PC-3 (cell line): ENCODE data around the gene IL18BP. TPM values are rescaled to one million over a fixed set of nuclear protein-coding genes. Genes with fewer than 3 reads are reported as not detected.

Experiments
- ATAC-seq: fragments of 200-7000 bp; cut with Tn5 transposase; 2 replicates; pipeline ENCODE4 v1.9.1; 2020; ENCODE audit warnings: mild to moderate bottlenecking, moderate library complexity
- BruUV-seq: library from RNA; stranded (reverse); fragments of 400-500 nt; replicated peaks from 2 replicates; lab custom pipeline; 2021; lab: Mats Ljungman, UMichigan
- CTCF ChIA-PET: fragments of 300-600 bp; sonication (Branson Sonifier 250); formaldehyde crosslinking; loops from one replicate; lab custom pipeline; 2022; ENCODE audit warnings: antibody characterized with exemption; lab: Charles Lee
- POLR2A ChIA-PET: fragments of 300-600 bp; sonication (Branson Sonifier 250); formaldehyde crosslinking; loops from one replicate; lab custom pipeline; 2022; ENCODE audit warnings: antibody characterized with exemption; ENCODE audit not compliant: unreplicated experiment; lab: Charles Lee
- DNase-seq: peaks from one replicate; pipeline ENCODE4 v3.0.0-alpha.2; 2015
- H2AFZ ChIP-seq: fragments of 300-600 bp; sonication (generic); 2 replicates; pipeline ENCODE4 v1.6.0; 2016; ENCODE audit warnings: antibody characterized with exemption, low read length
- H3F3A ChIP-seq: fragments of 300-600 bp; sonication (generic); one replicate; pipeline ENCODE4 v1.6.0; 2017; ENCODE audit warnings: antibody characterized with exemption, low read length, control low read depth, mild to moderate bottlenecking; ENCODE audit not compliant: unreplicated experiment
- H3K27ac ChIP-seq: fragments of 300-600 bp; sonication (generic); 2 replicates; pipeline ENCODE4 v1.5.1; 2016; ENCODE audit warnings: mild to moderate bottlenecking, low read length
- H3K27me3 ChIP-seq: fragments of 300-600 bp; sonication (generic); 2 replicates; pipeline ENCODE4 v1.6.1; 2016; ENCODE audit warnings: low read length, mixed read lengths
- H3K36me3 ChIP-seq: fragments of 300-600 bp; sonication (generic); 2 replicates; pipeline ENCODE4 v1.6.1; 2016; ENCODE audit warnings: low read depth, mixed run types, low read length, mixed read lengths
- H3K4me1 ChIP-seq: fragments of 300-600 bp; sonication (generic); 2 replicates; pipeline ENCODE4 v1.5.1; 2016; ENCODE audit warnings: low read length; ENCODE audit not compliant: insufficient read depth
- H3K4me2 ChIP-seq: fragments of 300-600 bp; sonication (generic); 2 replicates; pipeline ENCODE4 v1.6.0; 2016; ENCODE audit warnings: low read length
- H3K4me3 ChIP-seq: fragments of 300-600 bp; sonication (generic); 2 replicates; pipeline ENCODE4 v1.5.1; 2016; ENCODE audit warnings: mild to moderate bottlenecking, low read length, mixed read lengths
- H3K79me2 ChIP-seq: fragments of 300-600 bp; sonication (generic); 2 replicates; pipeline ENCODE4 v1.6.1; 2017; ENCODE audit warnings: low read length, mixed read lengths
- H3K9ac ChIP-seq: fragments of 300-600 bp; sonication (generic); 2 replicates; pipeline ENCODE4 v1.6.0; 2016; ENCODE audit warnings: mild to moderate bottlenecking, low read length
- H3K9me2 ChIP-seq: fragments of 300-600 bp; sonication (generic); replicated peaks from 2 replicates; pipeline ENCODE4 v1.6.1; 2016; ENCODE audit warnings: mixed run types, low read length, mixed read lengths
- H3K9me3 ChIP-seq: fragments of 300-600 bp; sonication (generic); 2 replicates; pipeline ENCODE4 v1.6.1; 2016; ENCODE audit warnings: low read length, mixed read lengths
- H4K20me1 ChIP-seq: fragments of 300-600 bp; sonication (generic); 2 replicates; pipeline ENCODE4 v1.6.1; 2016; ENCODE audit warnings: low read length, mixed read lengths
- EZH2 ChIP-seq: fragments of 300-600 bp; sonication (generic); IDR thresholded peaks from one replicate; pipeline ENCODE4 v1.6.1; 2017; ENCODE audit warnings: antibody characterized with exemption, mild to moderate bottlenecking, low read length; ENCODE audit not compliant: unreplicated experiment
- EZH2phosphoT487 ChIP-seq: fragments of 300-600 bp; sonication (generic); IDR thresholded peaks from 2 replicates; pipeline ENCODE4 v1.6.1; 2018; ENCODE audit warnings: mild to moderate bottlenecking, antibody characterized with exemption, low read length, borderline replicate concordance
- intact Hi-C: fragments of 100-400 bp; cut with micrococcal nuclease; formaldehyde crosslinking; loops from 2 replicates; pipeline ENCODE4 v1.9.0; 2023
- total RNA-seq: library from RNA; depleted of rRNA; stranded (reverse); fragments of >200 nt; gene quantifications from 2 replicates; pipeline ENCODE4 v1.2.3, GENCODE V29; 2014
- TF ChIP-seq, protein P1 (sequence below): fragments of 300-600 bp; sonication (generic); conservative IDR thresholded peaks from 2 replicates; pipeline ENCODE4 v1.5.1; 2017; ENCODE audit warnings: antibody characterized with exemption, low read depth, mild to moderate bottlenecking, low read length

Gene IL18BP
- total RNA-seq, 1 experiment from 2014 or later = 7.2 TPM

DNA sequence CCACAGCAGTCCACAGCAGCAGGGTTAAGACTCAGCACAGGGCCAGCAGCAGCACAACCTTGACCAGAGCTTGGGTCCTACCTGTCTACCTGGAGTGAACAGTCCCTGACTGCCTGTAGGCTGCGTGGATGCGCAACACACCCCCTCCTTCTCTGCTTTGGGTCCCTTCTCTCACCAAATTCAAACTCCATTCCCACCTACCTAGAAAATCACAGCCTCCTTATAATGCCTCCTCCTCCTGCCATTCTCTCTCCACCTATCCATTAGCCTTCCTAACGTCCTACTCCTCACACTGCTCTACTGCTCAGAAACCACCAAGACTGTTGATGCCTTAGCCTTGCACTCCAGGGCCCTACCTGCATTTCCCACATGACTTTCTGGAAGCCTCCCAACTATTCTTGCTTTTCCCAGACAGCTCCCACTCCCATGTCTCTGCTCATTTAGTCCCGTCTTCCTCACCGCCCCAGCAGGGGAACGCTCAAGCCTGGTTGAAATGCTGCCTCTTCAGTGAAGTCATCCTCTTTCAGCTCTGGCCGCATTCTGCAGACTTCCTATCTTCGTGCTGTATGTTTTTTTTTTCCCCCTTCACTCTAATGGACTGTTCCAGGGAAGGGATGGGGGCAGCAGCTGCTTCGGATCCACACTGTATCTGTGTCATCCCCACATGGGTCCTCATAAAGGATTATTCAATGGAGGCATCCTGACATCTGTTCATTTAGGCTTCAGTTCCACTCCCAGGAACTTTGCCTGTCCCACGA is 3.3 kb downstream of the IL18BP start:
- ATAC-seq (no peak), DNase-seq (no peak)
- no peak overlapping the region for H3K4me2 ChIP-seq
- H3K36me3 ChIP-seq = peaks cover 46% of the 10 kb centered on the region
- H3K9me3 ChIP-seq = no peaks in the 10 kb centered on the region
- H3K4me1 ChIP-seq = no peaks in the 10 kb centered on the region
- TF ChIP-seq, protein P1, sequence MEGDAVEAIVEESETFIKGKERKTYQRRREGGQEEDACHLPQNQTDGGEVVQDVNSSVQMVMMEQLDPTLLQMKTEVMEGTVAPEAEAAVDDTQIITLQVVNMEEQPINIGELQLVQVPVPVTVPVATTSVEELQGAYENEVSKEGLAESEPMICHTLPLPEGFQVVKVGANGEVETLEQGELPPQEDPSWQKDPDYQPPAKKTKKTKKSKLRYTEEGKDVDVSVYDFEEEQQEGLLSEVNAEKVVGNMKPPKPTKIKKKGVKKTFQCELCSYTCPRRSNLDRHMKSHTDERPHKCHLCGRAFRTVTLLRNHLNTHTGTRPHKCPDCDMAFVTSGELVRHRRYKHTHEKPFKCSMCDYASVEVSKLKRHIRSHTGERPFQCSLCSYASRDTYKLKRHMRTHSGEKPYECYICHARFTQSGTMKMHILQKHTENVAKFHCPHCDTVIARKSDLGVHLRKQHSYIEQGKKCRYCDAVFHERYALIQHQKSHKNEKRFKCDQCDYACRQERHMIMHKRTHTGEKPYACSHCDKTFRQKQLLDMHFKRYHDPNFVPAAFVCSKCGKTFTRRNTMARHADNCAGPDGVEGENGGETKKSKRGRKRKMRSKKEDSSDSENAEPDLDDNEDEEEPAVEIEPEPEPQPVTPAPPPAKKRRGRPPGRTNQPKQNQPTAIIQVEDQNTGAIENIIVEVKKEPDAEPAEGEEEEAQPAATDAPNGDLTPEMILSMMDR = no peak
- TF ChIP-seq EZH2phosphoT487 (no peak), EZH2 (no peak)
- no peak overlapping the region for H3K27ac ChIP-seq
- no peak overlapping the region for H2AFZ ChIP-seq
- H3K27me3 ChIP-seq = no peaks in the 10 kb centered on the region
- POLR2A ChIA-PET = no interaction called here
- H3F3A ChIP-seq = peaks cover 6% of the 10 kb centered on the region
- no peak overlapping the region for H3K4me3 ChIP-seq
- H4K20me1 ChIP-seq = peaks cover 5% of the 10 kb centered on the region; the same call in 1 of the 2 replicates
- H3K79me2 ChIP-seq = no peaks in the 10 kb centered on the region
- no peak overlapping the region for H3K9ac ChIP-seq
- CTCF ChIA-PET = no interaction called here
- intact Hi-C loops = no loop called here
- no TSS peak for BruUV-seq
- no peaks in the 10 kb centered on the region for H3K9me2 ChIP-seq

DNA sequence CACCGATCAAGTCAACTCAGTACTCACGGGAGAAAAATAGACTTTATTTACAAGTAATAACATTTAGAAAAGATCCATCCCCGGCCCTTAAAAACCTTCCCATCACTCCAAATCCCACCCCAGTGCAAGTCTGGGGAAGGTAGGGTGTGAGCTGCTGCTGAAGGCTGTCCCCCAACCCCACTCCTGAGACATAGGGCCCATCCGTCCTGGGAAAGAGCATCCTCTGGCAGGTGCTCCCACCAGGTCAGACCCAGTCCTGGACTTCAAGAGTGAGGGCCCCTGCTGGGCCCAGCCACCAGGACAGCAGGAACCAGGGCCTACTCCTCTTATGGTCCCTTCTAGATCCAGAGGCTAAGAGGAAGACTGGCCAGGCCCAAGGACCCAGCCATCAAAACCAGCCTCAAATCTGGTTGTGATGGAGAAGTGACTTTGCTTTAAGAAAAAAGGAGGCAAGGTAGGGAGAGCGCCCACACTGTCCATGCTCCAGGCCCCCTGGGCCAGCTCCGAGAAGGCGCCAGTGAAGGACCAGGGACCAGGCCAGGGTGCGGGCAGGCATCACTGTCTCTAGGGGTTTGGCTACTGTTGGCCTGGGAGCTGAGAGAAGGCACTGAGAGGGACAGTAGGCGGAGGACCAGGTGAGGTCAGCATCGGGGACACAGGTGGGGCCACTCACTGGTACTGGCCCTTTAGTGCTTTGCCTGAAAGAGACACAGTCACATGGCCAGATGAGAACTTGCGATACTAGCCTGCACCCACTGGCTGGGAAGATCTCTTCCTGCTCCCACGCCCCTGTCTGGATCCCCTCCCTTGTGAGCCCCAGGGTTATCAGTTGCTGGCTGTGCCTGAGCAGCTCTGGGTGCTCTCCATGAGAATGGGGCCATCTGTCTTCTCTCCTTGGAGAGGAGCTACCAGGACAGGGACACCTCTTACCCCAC is 4.4 kb downstream of the IL18BP start:
- ChIA-PET POLR2A (no interaction called here), CTCF (no interaction called here)
- Histone ChIP-seq H3F3A (peaks cover 6% of the 10 kb centered on the region), H3K4me3 (no peak overlapping the region), H2AFZ (no peak overlapping the region), H3K9me3 (no peaks in the 10 kb centered on the region), H4K20me1 (peaks cover 5% of the 10 kb centered on the region; the same call in 1 of the 2 replicates), H3K9ac (no peak overlapping the region), H3K36me3 (peaks cover 57% of the 10 kb centered on the region), H3K4me1 (no peaks in the 10 kb centered on the region), H3K9me2 (no peaks in the 10 kb centered on the region), H3K4me2 (no peak overlapping the region), H3K27ac (no peak overlapping the region), H3K27me3 (no peaks in the 10 kb centered on the region), H3K79me2 (no peaks in the 10 kb centered on the region)
- intact Hi-C loops = no loop called here
- no TSS peak for BruUV-seq
- ATAC-seq = peak; percentile 6; the same call in 1 of the 2 replicates
- TF ChIP-seq EZH2 = no peak
- TF ChIP-seq EZH2phosphoT487 = no peak
- TF ChIP-seq, protein P1 = no peak
- no peak for DNase-seq
